NOMO-1 treated with DMSO at 0.1 percent for 48 hours (cell line): ENCODE results near the gene OPALIN.
A peak's percentile ranks its signal among the peaks of the same experiment; 100 is the strongest.
"Not testable (repeated sequence)": the region's sequence is repeated elsewhere in the genome, so short reads cannot be mapped to it uniquely, and the experiment has no call there.

Experiments used
- DNase-seq: peaks from one replicate; lab custom pipeline; 2025; ENCODE audit not compliant: unreplicated experiment; lab: John Stamatoyannopoulos, UW

The OPALIN gene

GRCh38 chr10:96339956-96340904, 18.6 kb downstream of the OPALIN start:
- peak; percentile 74 for DNase-seq

- DNase-seq: no peak
Observed at GRCh38 chr10:96339383-96339782, 19.4 kb downstream of the OPALIN start.

- DNase-seq: no peak
Observed at GRCh38 chr10:96338279-96338925, 20.4 kb downstream of the OPALIN start.

- no peak for DNase-seq
Observed at GRCh38 chr10:96337106-96337505, 21.7 kb downstream of the OPALIN start.

GRCh38 chr10:96334616-96335526, 23.9 kb downstream of the OPALIN start:
- DNase-seq: peak; percentile 47

GRCh38 chr10:96333101-96333500, 25.7 kb downstream of the OPALIN start:
- DNase-seq: no peak

- DNase-seq: no peak
Observed at GRCh38 chr10:96327462-96327861, 31.3 kb downstream of the OPALIN start.

- no peak for DNase-seq
Observed at GRCh38 chr10:96325719-96326373, 33.0 kb downstream of the OPALIN start.

GRCh38 chr10:96324447-96324846, 34.4 kb downstream of the OPALIN start:
- no peak for DNase-seq

GRCh38 chr10:96322275-96322674, 36.5 kb downstream of the OPALIN start:
- no peak for DNase-seq

- no peak for DNase-seq
Observed at GRCh38 chr10:96321822-96322221, 37.0 kb downstream of the OPALIN start.

- DNase-seq: no peak
Observed at GRCh38 chr10:96319754-96320474, 38.9 kb downstream of the OPALIN start.

GRCh38 chr10:96317067-96317833, 41.6 kb downstream of the OPALIN start:
- DNase-seq: no peak

GRCh38 chr10:96313344-96313743, 45.5 kb downstream of the OPALIN start:
- no peak for DNase-seq

- DNase-seq: no peak
Observed at GRCh38 chr10:96311180-96311715, 47.6 kb downstream of the OPALIN start.

GRCh38 chr10:96310321-96310669, 48.5 kb downstream of the OPALIN start:
- DNase-seq: no peak

GRCh38 chr10:96309628-96310320, 49.0 kb downstream of the OPALIN start:
- no peak for DNase-seq

- not testable (repeated sequence) for DNase-seq
Observed at GRCh38 chr10:96308854-96309253, 49.9 kb downstream of the OPALIN start.
